HepG2 (cell line): ENCODE results near the gene PLA2R1. TPM values are rescaled to one million over a fixed set of nuclear protein-coding genes. Genes with fewer than 3 reads are reported as not detected.

Source experiments
- ATAC-seq: fragments of 200-7000 bp; cut with Tn5 transposase; 3 replicates; pipeline ENCODE4 v1.9.1; 2020; ENCODE audit warnings: mild to moderate bottlenecking, moderate library complexity
- BruUV-seq: library from RNA; stranded (reverse); fragments of 400-500 nt; replicated peaks from 2 replicates; lab custom pipeline; 2021; lab: Mats Ljungman, UMichigan
- CTCF ChIA-PET: fragments of 300-600 bp; formaldehyde crosslinking; extraction: SDS; loops from one replicate; lab custom pipeline; 2021; ENCODE audit warnings: low total read pairs, inconsistent platforms, low intra/inter-chr PET ratio; lab: Yijun Ruan, JAX
- POLR2A ChIA-PET: fragments of 350-600 bp; sonication (Branson Sonifier 250); formaldehyde crosslinking; loops from one replicate; lab custom pipeline; 2020; ENCODE audit warnings: antibody characterized with exemption, inconsistent platforms; lab: Yijun Ruan, JAX
- DNase-seq: peaks from one replicate; pipeline ENCODE4 v3.0.0-alpha.2; 2015; ENCODE audit warnings: low spot score
- FAIRE-seq: peaks from 3 replicates; lab custom pipeline; 2011; peaks lifted over from hg19 to GRCh38; lab: Jason Lieb, UNC
- H2AFZ ChIP-seq: one replicate; pipeline ENCODE4 v1.6.1; 2011; ENCODE audit warnings: low read length, inconsistent platforms
- H3K27ac ChIP-seq: fragments of 300-600 bp; 3 replicates; pipeline ENCODE4 v1.8.0; 2011; ENCODE audit warnings: mixed run types, mild to moderate bottlenecking, mixed read lengths, low read length, inconsistent platforms; ENCODE audit not compliant: insufficient read depth; ENCODE audit errors: extremely low read length
- H3K27me3 ChIP-seq, 2 experiments: fragments of 200-600 bp in 1 of 2; 2 replicates in 1 of 2; 3 replicates in 1 of 2; pipeline versions ENCODE4 v1.6.0 to v1.8.0; 2011; ENCODE audit warnings: low read length in 2 of 2, mild to moderate bottlenecking in 2 of 2, moderate library complexity in 2 of 2, inconsistent platforms in 1 of 2; ENCODE audit not compliant: insufficient read depth in 2 of 2, control insufficient read depth in 1 of 2
- H3K36me3 ChIP-seq, 2 experiments: fragments of 200-600 bp in 1 of 2; replicated peaks in 1 of 2; 2 replicates in 1 of 2; 3 replicates in 1 of 2; pipeline versions ENCODE4 v1.5.1 to v1.8.0; 2011; ENCODE audit warnings: low read length in 2 of 2, inconsistent platforms in 1 of 2; ENCODE audit not compliant: insufficient read depth in 2 of 2, control insufficient read depth in 1 of 2
- H3K4me1 ChIP-seq: 2 replicates; pipeline ENCODE4 v1.5.1; 2012; ENCODE audit warnings: low read length, inconsistent platforms; ENCODE audit not compliant: insufficient read depth
- H3K4me2 ChIP-seq: 2 replicates; pipeline ENCODE4 v1.6.0; 2011; ENCODE audit warnings: low read depth, low read length, inconsistent platforms
- H3K4me3 ChIP-seq, 3 experiments: fragments of 200-600 bp in 1 of 3; sonication (generic), shearing (Covaris generic) in 1 of 3; replicated peaks in 1 of 3; 2 replicates each; pipeline ENCODE4 v1.5.1; 2011 to 2016; ENCODE audit warnings: low read length in 3 of 3, inconsistent platforms in 2 of 3, low read depth in 2 of 3, mild to moderate bottlenecking in 2 of 3, control low read depth in 1 of 3, mixed read lengths in 1 of 3; ENCODE audit not compliant: insufficient read depth in 1 of 3
- H3K79me2 ChIP-seq: one replicate; pipeline ENCODE4 v1.6.1; 2011; ENCODE audit warnings: low read length, inconsistent platforms; ENCODE audit not compliant: insufficient read depth
- H3K9ac ChIP-seq: 2 replicates; pipeline ENCODE4 v1.6.0; 2011; ENCODE audit warnings: mild to moderate bottlenecking, low read depth, low read length, inconsistent platforms; ENCODE audit not compliant: insufficient read depth
- H3K9me3 ChIP-seq: 2 replicates; pipeline ENCODE4 v1.5.1; 2012; ENCODE audit warnings: mild to moderate bottlenecking, low read length
- H4K20me1 ChIP-seq: 2 replicates; pipeline ENCODE4 v1.6.0; 2011; ENCODE audit warnings: inconsistent platforms, mild to moderate bottlenecking, low read length, moderate library complexity; ENCODE audit not compliant: insufficient read depth
- ARNT2 ChIP-seq: sonication (generic); formaldehyde crosslinking; IDR thresholded peaks from 2 replicates; pipeline ENCODE4 v1.8.0; 2022; ENCODE audit warnings: mild to moderate bottlenecking, low read depth, missing genetic modification reagents, moderate library complexity
- ATF1 ChIP-seq: IDR thresholded peaks from 2 replicates; pipeline ENCODE4 v1.6.1; 2016; ENCODE audit warnings: mild to moderate bottlenecking, control low read depth
- CEBPB ChIP-seq: IDR thresholded peaks from 2 replicates; pipeline ENCODE4 v1.6.1; 2011; ENCODE audit warnings: low read depth, low read length, improper control_type of control experiment, borderline replicate concordance
- CREB1 ChIP-seq, 2 experiments: fragments of 450-650 bp in 1 of 2; IDR thresholded peaks; 2 replicates each; pipeline ENCODE4 v1.6.1; 2016 to 2017; ENCODE audit warnings: control low read depth in 1 of 2, mild to moderate bottlenecking in 1 of 2, missing compliant biosample characterization in 1 of 2, missing genetic modification characterization in 1 of 2
- KDM5A ChIP-seq: fragments of 200-600 bp; sonication (generic); IDR thresholded peaks from 2 replicates; pipeline ENCODE4 v1.7.0; 2018; ENCODE audit warnings: antibody characterized with exemption, mild to moderate bottlenecking, low read length, borderline replicate concordance
- NFE2 ChIP-seq: sonication (generic); formaldehyde crosslinking; IDR thresholded peaks from 2 replicates; pipeline ENCODE4 v1.4.0; 2020; ENCODE audit warnings: missing genetic modification reagents
- NRL ChIP-seq: sonication (generic); formaldehyde crosslinking; IDR thresholded peaks from 2 replicates; pipeline ENCODE4 v1.5.0; 2020; ENCODE audit warnings: missing genetic modification reagents, mild to moderate bottlenecking, moderate library complexity, borderline replicate concordance
- ZNF124 ChIP-seq: sonication (generic); formaldehyde crosslinking; IDR thresholded peaks from 2 replicates; pipeline ENCODE4 v1.4.0; 2020; ENCODE audit warnings: missing genetic modification reagents
- ZNF563 ChIP-seq: sonication (generic); formaldehyde crosslinking; IDR thresholded peaks from 2 replicates; pipeline ENCODE4 v1.8.0; 2022; ENCODE audit warnings: mild to moderate bottlenecking, moderate library complexity, missing genetic modification reagents
- ZNF710 ChIP-seq: sonication (generic); formaldehyde crosslinking; IDR thresholded peaks from 2 replicates; pipeline ENCODE4 v1.5.0; 2020; ENCODE audit warnings: mild to moderate bottlenecking, missing genetic modification reagents, borderline replicate concordance
- ZNF773 ChIP-seq: sonication (generic); formaldehyde crosslinking; IDR thresholded peaks from 2 replicates; pipeline ENCODE4 v1.4.0; 2020; ENCODE audit warnings: missing genetic modification reagents, borderline replicate concordance
- WGBS: methylation state at CpG from one replicate; pipeline ENCODE4 v1.1.6; 2017; ENCODE audit warnings: low lambda C conversion rate; 5-methylcytosine and 5-hydroxymethylcytosine counted together
- in situ Hi-C: cut with HindIII; loops from 2 replicates; pipeline ENCODE4 v1.10.0; 2017; ENCODE audit warnings: low pct_unique_long_range_greater_than_20kb; ENCODE audit not compliant: extremely low pct_ligation_motif_present
- intact Hi-C: fragments of 100-400 bp; cut with micrococcal nuclease; formaldehyde crosslinking; loops from one replicate; pipeline ENCODE4 v1.10.0; 2022; ENCODE audit not compliant: unreplicated experiment
- polyA plus RNA-seq, 8 experiments: library from polyadenylated mRNA; depleted of rRNA in 3 of 8; stranded (reverse) in 7 of 8; unstranded in 1 of 8; fragments of >200 nt; fragmentation: Illumina TruSeq in 4 of 8; extraction: Trizol in 4 of 8; gene quantifications; 2 replicates each; pipeline versions ENCODE4 v1.2.1 to v1.2.3, GENCODE V29; 2011 to 2016; ENCODE audit warnings: low read depth in 4 of 8, missing spikeins in 1 of 8, mixed read lengths in 1 of 8; ENCODE audit not compliant: insufficient read depth in 1 of 8
- total RNA-seq, 5 experiments: library from RNA; depleted of rRNA; stranded (reverse); fragments of >200 nt; fragmentation: Illumina TruSeq; extraction: Trizol; gene quantifications; 2 replicates each; pipeline ENCODE4 v1.2.3, GENCODE V29; 2016; ENCODE audit warnings: low read depth in 1 of 5

Gene PLA2R1
- total and polyA plus RNA-seq, 2 of the 13 experiments (the other 11 are each of a cell fraction or from before 2014, with no cell fraction given): not detected

- Histone ChIP-seq H3K4me1 (no peaks in the 10 kb centered on the region), H3K9me3 (no peaks in the 10 kb centered on the region), H2AFZ (no peak overlapping the region), H3K36me3 (no peaks in the 10 kb centered on the region), H3K27ac (no peak overlapping the region), H3K27me3 (no peaks in the 10 kb centered on the region), H3K4me3 (no peak overlapping the region), H3K79me2 (no peaks in the 10 kb centered on the region), H3K9ac (no peak overlapping the region), H3K4me2 (no peak overlapping the region), H4K20me1 (no peaks in the 10 kb centered on the region)
- in situ Hi-C loops (no loop called here), intact Hi-C loops (no loop called here)
- TF ChIP-seq KDM5A: no peak
- no peak for TF ChIP-seq ARNT2 (CRISPR knock-in tag)
- no peak for TF ChIP-seq ZNF124 (CRISPR knock-in tag)
- TF ChIP-seq ZNF773 (CRISPR knock-in tag): no peak
- TF ChIP-seq ATF1: no peak
- no peak for TF ChIP-seq ZNF563 (CRISPR knock-in tag)
- no peak for DNase-seq
- 50% methylated on average over 2 of the region's 2 CpGs for WGBS
- CTCF ChIA-PET: no interaction called here
- no peak for FAIRE-seq
- no peak for ATAC-seq
- BruUV-seq: no TSS peak
- POLR2A ChIA-PET: no interaction called here
Measured at GRCh38 chr2:159913900-159914299, 148.5 kb downstream of the PLA2R1 start.

GRCh38 chr2:159912580-159912979 is 149.8 kb downstream of the PLA2R1 start:
- Histone ChIP-seq H3K9me3 (no peaks in the 10 kb centered on the region), H3K4me3 (no peak overlapping the region), H2AFZ (no peak overlapping the region), H3K4me2 (no peak overlapping the region), H3K4me1 (peaks cover 4% of the 10 kb centered on the region), H3K79me2 (no peaks in the 10 kb centered on the region), H3K27ac (no peak overlapping the region), H3K36me3 (no peaks in the 10 kb centered on the region), H4K20me1 (no peaks in the 10 kb centered on the region), H3K9ac (no peak overlapping the region), H3K27me3 (no peaks in the 10 kb centered on the region)
- FAIRE-seq (no peak), DNase-seq (no peak), ATAC-seq (no peak)
- ChIA-PET CTCF (no interaction called here), POLR2A (no interaction called here)
- no peak for TF ChIP-seq CREB1 (IDR thresholded peaks at IDR 0.05)
- TF ChIP-seq CREB1 (CRISPR knock-in tag; IDR thresholded peaks at IDR 0.05): no peak
- TF ChIP-seq ZNF710: no peak
- TF ChIP-seq NRL (CRISPR knock-in tag): no peak
- TF ChIP-seq NFE2 (CRISPR knock-in tag): no peak
- no peak for TF ChIP-seq CEBPB
- 35% methylated on average over 4 of the region's 4 CpGs for WGBS
- no TSS peak for BruUV-seq
- intact Hi-C loops: no loop called here
- in situ Hi-C loops: no loop called here
